ENCODE results near the gene PDE7B.

- TF ChIP-seq CBFB (CRISPR knock-in tag; IDR thresholded peaks at IDR 0.05; ENCODE audit: low read depth) (no peak), CTCF (IDR thresholded peaks at IDR 0.05) (no peak), USF1 (CRISPR knock-in tag; IDR thresholded peaks at IDR 0.05) (no peak), OVOL2 (CRISPR knock-in tag; IDR thresholded peaks at IDR 0.05; ENCODE audit: borderline replicate concordance) (no peak), JUN (CRISPR knock-in tag; IDR thresholded peaks at IDR 0.05) (no peak), E2F5 (CRISPR knock-in tag; IDR thresholded peaks at IDR 0.05) (no peak), PRDM15 (CRISPR knock-in tag; IDR thresholded peaks at IDR 0.05) (no peak), ATF1 (CRISPR knock-in tag; IDR thresholded peaks at IDR 0.05) (no peak), KAT7 (CRISPR knock-in tag; IDR thresholded peaks at IDR 0.05; ENCODE audit: borderline replicate concordance) (no peak), E2F1 (CRISPR knock-in tag; IDR thresholded peaks at IDR 0.05) (no peak)
Measured at GRCh38 chr6:136163260-136163659, 311.8 kb downstream of the PDE7B start.

Data from WTC11 (cell line).